Brain pericyte (primary cell): Measurements from ENCODE around the gene WFDC2.

Source experiments
- DNase-seq: peaks from one replicate; pipeline ENCODE4 v3.0.0-alpha.2; 2012; ENCODE audit warnings: low read depth, low spot score

Gene WFDC2

DNA sequence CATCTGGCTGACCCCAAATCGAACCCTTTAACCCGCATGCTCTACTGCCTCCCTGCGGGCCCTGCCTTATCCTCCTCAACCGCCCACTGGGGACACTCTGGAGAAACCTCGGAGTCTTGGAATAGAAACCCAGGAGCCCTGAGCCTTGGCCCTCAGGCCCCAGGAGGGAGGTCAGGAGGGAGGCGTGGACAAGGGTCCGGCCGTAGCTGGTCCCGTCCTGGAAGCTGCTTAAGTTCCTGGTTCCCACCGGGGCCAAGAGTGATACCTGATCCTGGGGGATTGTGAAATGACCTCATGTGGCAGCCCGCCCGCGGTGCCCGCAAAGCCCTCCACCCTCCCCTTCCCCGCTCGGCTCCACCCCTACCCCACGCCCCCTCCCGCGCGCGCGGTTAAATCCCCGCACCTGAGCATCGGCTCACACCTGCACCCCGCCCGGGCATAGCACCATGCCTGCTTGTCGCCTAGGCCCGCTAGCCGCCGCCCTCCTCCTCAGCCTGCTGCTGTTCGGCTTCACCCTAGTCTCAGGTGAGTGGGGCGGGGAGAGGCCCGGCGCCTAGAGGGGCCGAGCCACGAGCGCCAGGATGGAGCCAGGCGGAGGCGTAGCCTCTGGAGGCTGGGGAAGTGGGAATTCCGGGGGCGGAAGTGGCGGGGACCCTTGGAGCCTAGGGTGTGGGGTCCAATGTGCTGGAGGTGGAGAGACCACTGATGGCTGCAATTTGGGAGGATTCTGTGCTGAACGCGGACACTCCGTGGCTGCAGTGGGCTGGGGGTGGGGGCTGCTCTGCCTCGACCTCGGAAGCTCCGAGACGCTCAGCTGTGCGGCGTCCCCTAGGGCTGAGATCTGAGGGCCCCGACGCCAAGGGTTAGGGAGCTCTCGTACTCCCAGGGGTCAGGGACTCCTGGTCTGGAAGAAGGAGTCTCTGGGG, at the start of gene WFDC2:
Gene WFDC2 (plus strand): TSS at position 418 of the 926 bp plus-strand sequence. CDS start 29 bp downstream, at position 447.
- DNase-seq = no peak

GRCh38 chr20:45420125-45420524, 49.4 kb upstream of the WFDC2 start:
- no peak for DNase-seq

DNA sequence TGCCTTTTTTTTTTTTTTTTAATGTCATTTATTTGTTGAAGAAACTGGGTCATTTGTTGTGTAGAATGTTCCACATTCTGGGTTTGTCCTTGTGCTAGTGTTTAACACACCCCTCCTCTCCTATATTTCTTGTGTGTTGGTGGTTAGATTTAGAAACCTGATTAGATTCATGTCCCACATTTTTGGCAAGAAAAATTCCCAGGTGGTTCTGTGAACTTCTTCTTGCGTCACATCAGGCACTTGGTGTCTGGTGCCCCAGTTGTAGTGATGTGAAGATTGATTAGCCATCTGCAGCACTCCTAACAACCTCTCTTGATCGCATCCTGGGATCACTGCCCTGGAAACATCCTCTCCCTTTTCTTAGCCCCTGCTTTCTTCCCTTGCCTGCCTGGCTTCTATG, 45.9 kb upstream of the WFDC2 start:
- no peak for DNase-seq

DNA sequence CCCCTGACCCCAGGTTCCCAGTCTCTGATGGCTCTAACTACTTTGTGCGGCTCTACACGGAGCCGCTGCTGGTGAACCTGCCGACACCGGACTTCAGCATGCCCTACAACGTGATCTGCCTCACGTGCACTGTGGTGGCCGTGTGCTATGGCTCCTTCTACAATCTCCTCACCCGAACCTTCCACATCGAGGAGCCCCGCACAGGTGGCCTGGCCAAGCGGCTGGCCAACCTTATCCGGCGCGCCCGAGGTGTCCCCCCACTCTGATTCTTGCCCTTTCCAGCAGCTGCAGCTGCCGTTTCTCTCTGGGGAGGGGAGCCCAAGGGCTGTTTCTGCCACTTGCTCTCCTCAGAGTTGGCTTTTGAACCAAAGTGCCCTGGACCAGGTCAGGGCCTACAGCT, 44.0 kb upstream of the WFDC2 start:
- no peak for DNase-seq

DNA sequence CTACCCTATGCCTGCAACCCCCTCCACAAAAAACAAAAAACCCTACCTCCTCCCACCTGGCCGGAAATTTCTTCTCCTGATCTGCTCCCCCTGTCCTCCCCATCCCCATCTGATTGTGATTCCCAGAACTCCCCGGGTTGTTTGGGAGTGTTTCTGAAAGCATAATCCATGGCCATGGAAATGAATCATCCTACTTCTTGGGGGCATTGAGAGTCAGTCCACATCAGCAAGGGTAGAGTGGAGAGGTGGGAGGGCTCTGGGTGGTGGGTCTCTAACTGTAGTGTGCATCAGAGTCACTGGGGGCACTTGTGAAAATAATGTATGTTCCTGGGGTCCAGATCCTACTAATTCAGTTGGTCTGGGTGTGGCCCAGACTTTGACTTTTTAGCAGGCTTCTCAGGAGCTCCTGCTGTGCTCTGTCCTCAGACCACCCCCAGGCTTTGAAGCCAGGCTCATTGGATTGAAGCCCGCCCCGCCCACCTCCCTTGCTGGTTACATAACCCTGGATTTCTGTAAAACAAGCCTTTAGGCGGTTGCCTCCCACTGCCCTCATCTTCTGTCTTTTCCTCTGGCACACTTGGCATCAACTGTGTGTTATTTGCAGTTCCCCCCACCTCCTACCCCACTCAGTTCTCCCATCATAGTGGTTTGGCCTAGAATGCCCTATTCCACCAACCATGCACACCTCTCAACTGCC, 43.1 kb upstream of the WFDC2 start:
- DNase-seq = no peak

- no peak for DNase-seq
Measured at GRCh38 chr20:45427236-45428149, 42.1 kb upstream of the WFDC2 start.

DNA sequence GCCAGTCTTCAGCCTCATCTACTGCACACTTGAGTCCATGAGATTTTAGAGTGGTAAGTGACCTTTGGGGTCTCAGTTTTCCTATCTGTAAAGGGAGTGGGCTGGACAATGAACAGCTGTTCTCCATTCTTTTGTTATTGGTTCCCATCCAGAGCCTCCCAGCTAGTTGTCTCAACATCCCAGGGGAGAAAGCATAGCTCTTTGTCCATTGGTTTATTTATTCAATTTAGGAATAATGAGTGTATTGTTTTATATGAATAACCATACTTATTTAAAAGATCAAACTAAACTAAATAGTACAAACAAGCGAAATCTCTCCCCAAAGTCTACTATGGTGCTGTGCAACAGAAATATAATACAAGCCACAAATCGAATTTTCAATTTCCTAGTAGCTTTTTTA, 39.9 kb upstream of the WFDC2 start:
- DNase-seq = no peak

DNA sequence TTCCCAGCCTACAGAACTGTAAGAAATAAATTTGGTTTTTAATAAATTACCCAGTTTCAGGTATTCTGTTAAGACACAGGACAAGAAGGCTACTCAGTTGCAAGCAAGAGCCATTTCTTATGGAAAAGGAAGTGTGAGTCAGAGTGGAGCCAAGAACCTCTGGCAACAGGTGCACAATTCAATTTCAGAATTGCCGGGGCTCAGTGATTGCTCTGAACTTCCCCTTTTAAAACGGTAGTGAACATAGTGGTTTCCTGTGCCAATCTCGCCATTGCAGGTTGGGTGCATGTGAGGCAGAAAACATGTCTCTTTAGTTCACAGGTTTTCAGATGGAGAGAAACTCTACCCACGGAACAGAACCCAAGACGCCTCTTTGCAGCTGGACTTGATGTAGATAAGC, 37.3 kb upstream of the WFDC2 start:
- no peak for DNase-seq

DNA sequence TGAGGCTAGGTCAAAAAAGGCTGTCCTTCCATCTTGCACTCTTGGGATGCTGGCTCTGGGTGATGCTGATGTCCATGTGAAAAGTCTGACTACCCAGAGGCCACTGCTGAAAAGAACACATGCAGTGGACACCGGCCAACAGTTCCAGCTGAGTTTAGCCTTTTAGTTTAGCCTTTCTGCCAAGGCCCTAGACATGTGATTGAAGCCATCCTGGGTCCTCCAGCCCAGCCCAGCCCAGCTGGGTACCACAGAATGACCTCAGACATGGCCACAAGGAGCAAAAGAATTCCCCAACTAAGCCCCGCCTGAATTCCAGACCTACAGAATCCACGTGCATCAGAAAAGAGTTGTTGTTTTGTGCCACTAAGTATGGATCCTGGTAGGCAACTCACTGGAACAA, 36.2 kb upstream of the WFDC2 start:
- DNase-seq = peak; percentile 25

- no peak for DNase-seq
Measured at GRCh38 chr20:45433976-45434375, 35.6 kb upstream of the WFDC2 start.

- peak; percentile 34 for DNase-seq
Measured at GRCh38 chr20:45436732-45437485, 32.6 kb upstream of the WFDC2 start.

DNA sequence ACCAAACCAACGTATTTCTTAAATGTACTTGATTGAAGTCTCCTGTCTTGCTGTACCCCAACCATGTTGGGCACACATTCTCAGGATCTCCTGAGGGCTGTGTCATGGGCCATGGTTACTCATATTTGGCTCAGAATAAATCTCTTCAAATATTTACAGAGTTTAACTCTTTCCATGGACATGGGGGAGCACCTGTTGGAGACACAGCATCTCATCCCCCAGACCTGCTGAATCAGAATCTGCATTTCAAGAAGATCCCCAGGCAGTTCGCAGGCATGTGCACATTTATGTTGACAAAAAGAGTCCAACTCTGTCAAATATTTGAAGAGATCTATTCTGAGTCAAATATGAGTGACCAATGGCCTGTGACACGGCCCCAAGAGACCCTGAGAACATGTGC, 29.1 kb upstream of the WFDC2 start:
- no peak for DNase-seq

DNA sequence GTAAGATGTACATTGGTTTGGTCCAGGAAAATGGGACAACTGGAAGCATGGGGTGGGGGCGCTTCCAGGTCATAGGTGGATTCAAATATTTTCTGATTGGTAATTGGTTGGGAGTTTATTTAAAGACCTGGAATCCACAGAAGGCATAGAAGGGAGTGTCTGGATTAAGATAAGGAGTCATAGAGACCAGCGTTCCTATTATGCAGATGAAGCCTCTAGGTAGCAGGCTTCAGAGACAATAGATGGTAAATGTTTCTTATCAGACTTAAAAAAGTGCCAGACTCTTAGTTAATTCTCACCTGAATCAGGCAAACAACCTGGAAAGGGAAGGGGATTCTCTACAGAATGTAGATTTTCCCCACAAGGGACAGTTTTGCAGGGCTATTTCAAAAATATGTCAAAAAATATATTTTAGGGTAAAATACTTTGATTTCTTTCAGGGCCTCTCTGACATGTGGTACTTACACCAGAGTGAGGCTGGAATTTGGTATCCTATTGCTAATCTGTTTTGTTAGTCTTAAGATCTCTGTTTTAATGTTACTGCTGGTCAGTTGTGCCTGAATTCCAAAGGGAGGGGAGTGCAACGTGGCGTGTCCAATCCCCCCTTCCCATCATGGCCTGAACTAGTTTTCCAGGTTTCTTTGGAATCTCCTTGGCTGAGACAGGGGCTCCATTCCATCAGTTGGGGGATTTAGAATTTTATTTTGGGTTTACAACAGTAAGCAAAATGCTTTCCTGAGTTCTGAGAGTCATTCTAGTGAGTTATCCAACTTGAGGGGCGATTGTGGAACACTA, 28.5 kb upstream of the WFDC2 start:
- DNase-seq = no peak

GRCh38 chr20:45441746-45442145, 27.8 kb upstream of the WFDC2 start:
- DNase-seq = no peak

DNA sequence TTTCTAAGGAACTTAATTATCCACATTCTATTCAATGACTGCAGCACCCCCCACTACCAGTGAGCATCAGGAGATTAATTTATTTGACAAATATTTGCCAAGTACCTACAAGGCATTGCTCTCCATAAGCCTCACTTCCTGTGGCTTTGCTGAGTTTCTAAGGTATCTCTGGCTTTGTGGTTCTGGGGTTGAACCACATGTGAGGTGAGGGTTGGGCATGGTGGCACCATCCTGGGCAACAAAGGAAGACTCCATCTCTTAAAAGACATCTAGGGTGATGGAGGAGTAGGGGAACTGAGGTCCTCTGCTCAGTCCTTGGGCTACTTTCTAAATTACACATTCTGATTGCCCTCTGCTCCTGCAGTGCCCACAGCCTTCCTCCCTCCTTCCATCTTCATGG, 25.5 kb upstream of the WFDC2 start:
- no peak for DNase-seq

- DNase-seq = no peak
Measured at GRCh38 chr20:45445805-45446562, 23.6 kb upstream of the WFDC2 start.

- no peak for DNase-seq
Measured at GRCh38 chr20:45448270-45448669, 21.3 kb upstream of the WFDC2 start.

- no peak for DNase-seq
Measured at GRCh38 chr20:45449528-45449927, 20.0 kb upstream of the WFDC2 start.

DNA sequence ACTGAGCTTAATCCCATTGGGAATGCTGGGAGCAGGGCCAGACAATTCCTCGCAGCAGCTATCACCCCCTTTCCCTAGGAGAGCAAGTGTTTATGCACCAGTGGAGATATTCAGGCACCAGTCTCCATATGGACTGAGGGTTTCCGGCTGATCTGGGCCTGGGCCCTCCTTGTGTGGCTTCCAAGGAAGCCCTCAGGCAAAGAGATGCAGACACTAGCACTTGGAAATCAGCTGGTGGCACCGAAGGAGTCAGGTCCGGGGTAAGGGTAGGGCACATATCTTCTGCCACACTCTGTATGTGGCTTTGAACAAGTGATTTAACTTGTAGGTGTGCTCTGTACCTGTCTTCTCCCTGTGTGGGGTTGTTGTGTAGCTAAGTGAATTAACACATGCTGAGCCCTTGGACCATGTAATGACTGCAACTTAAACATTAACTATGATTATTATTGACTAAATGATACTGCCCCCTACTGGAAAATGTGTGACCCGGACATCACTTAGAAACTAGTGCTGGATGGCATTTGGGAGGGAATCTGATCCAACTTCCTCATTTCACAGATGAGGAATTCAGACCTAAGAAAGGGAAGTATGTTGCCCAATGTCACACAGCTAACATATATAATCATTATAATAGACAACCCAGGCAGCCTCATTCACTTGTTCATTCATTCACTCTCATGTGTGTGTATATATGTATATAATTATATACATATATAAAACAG, 19.3 kb upstream of the WFDC2 start:
- DNase-seq = no peak
